CD4-positive, alpha-beta T cell treated with Interleukin-6 for 4 hours (primary cell): ENCODE results near the gene S100A14.
A peak's percentile ranks its signal among the peaks of the same experiment; 100 is the strongest.
"Not testable (repeated sequence)": the region's sequence is repeated elsewhere in the genome, so short reads cannot be mapped to it uniquely, and the experiment has no call there.

ENCODE experiments used
- DNase-seq: peaks from one replicate; pipeline ENCODE4 v3.0.0-alpha.2; 2020; ENCODE audit warnings: mixed read lengths

The S100A14 gene

GRCh38 chr1:153616144-153616916 is at the start of gene S100A14:
Gene S100A14 (minus strand): TSS chr1:153616325. CDS start chr1:153615858, 467 bp downstream.
- no peak for DNase-seq

- DNase-seq: no peak
Observed at GRCh38 chr1:153663211-153663610, 47.1 kb upstream of the S100A14 start.

- no peak for DNase-seq
Observed at GRCh38 chr1:153662269-153662668, 46.1 kb upstream of the S100A14 start.

- DNase-seq: no peak
Observed at GRCh38 chr1:153661111-153661708, 45.1 kb upstream of the S100A14 start.

- DNase-seq: no peak
Observed at GRCh38 chr1:153659656-153660055, 43.5 kb upstream of the S100A14 start.

- DNase-seq: no peak
Observed at GRCh38 chr1:153659175-153659534, 43.0 kb upstream of the S100A14 start.

GRCh38 chr1:153658400-153659174 is 42.5 kb upstream of the S100A14 start, which contains the start of gene SNAPIN:
Gene SNAPIN (plus strand): TSS chr1:153658703. CDS start chr1:153658744, 41 bp downstream.
- DNase-seq: peak; percentile 93

GRCh38 chr1:153655333-153655732 is 39.2 kb upstream of the S100A14 start:
- no peak for DNase-seq

GRCh38 chr1:153652805-153653500 is 36.8 kb upstream of the S100A14 start:
- DNase-seq: no peak

GRCh38 chr1:153651771-153652170 is 35.6 kb upstream of the S100A14 start:
- DNase-seq: no peak

GRCh38 chr1:153649863-153650235 is 33.7 kb upstream of the S100A14 start:
- DNase-seq: peak; percentile 38

- peak; percentile 48 for DNase-seq
Observed at GRCh38 chr1:153649137-153649862, 33.2 kb upstream of the S100A14 start.

GRCh38 chr1:153648000-153648643 is 32.0 kb upstream of the S100A14 start:
- DNase-seq: no peak

- DNase-seq: no peak
Observed at GRCh38 chr1:153647346-153647714, 31.2 kb upstream of the S100A14 start.

GRCh38 chr1:153646672-153647345 is 30.7 kb upstream of the S100A14 start:
- DNase-seq: no peak

- no peak for DNase-seq
Observed at GRCh38 chr1:153643816-153644215, 27.7 kb upstream of the S100A14 start.

GRCh38 chr1:153643100-153643499 is 27.0 kb upstream of the S100A14 start:
- DNase-seq: no peak

GRCh38 chr1:153642161-153642560 is 26.0 kb upstream of the S100A14 start:
- no peak for DNase-seq

- no peak for DNase-seq
Observed at GRCh38 chr1:153640861-153641260, 24.7 kb upstream of the S100A14 start.

GRCh38 chr1:153640213-153640612 is 24.1 kb upstream of the S100A14 start:
- DNase-seq: not testable (repeated sequence)

GRCh38 chr1:153639280-153639679 is 23.2 kb upstream of the S100A14 start:
- no peak for DNase-seq
